HEK293 (cell line): ENCODE measurements around the gene CCER1.

Experiments used
- CTCF ChIA-PET: fragments of 350-600 bp; formaldehyde crosslinking; extraction: SDS; loops from one replicate; lab custom pipeline; 2021; ENCODE audit warnings: antibody characterized with exemption; lab: Yijun Ruan, JAX
- POLR2A ChIA-PET: fragments of 300-600 bp; formaldehyde crosslinking; extraction: SDS; loops from one replicate; lab custom pipeline; 2020; ENCODE audit warnings: antibody characterized with exemption, inconsistent platforms; lab: Yijun Ruan, JAX
- H3K27ac ChIP-seq: fragments of 200-500 bp; sonication (Bioruptor generic); 2 replicates; pipeline ENCODE4 v1.5.1; 2014; ENCODE audit warnings: low read depth, low read length, control low read depth, inconsistent platforms; ENCODE audit errors: extremely low read depth
- H3K36me3 ChIP-seq, 2 experiments: fragments of 200-500 bp in 1 of 2; sonication (Bioruptor generic) in 1 of 2; 1 replicate in 1 of 2; 2 replicates in 1 of 2; pipeline ENCODE4 v1.5.1; 2014 to 2017; ENCODE audit warnings: inconsistent platforms in 2 of 2, low read length in 2 of 2; ENCODE audit not compliant: control insufficient read depth in 2 of 2, insufficient read depth in 1 of 2
- H3K4me1 ChIP-seq: fragments of 200-500 bp; sonication (Bioruptor generic); 2 replicates; pipeline ENCODE4 v1.5.1; 2014; ENCODE audit warnings: mild to moderate bottlenecking, low read length, inconsistent platforms; ENCODE audit not compliant: control insufficient read depth, insufficient read depth
- H3K4me3 ChIP-seq: 2 replicates; pipeline ENCODE4 v1.5.1; 2011; ENCODE audit warnings: low read depth, mild to moderate bottlenecking, control low read depth, low read length, moderate library complexity
- H3K9me3 ChIP-seq: fragments of 200-500 bp; sonication (Bioruptor generic); 2 replicates; pipeline ENCODE4 v1.5.1; 2014; ENCODE audit warnings: low read depth, low read length, inconsistent platforms; ENCODE audit not compliant: control insufficient read depth, insufficient read depth
- BCL11B ChIP-seq: fragments of 450-650 bp; formaldehyde crosslinking; IDR thresholded peaks from 2 replicates; pipeline ENCODE4 v1.5.1; 2016; ENCODE audit warnings: low read depth, missing biosample characterization, missing genetic modification characterization
- EGR2 ChIP-seq: fragments of 450-650 bp; formaldehyde crosslinking; IDR thresholded peaks from 2 replicates; pipeline ENCODE4 v1.5.1; 2016; ENCODE audit warnings: low read depth, missing biosample characterization, missing genetic modification characterization
- GLI4 ChIP-seq: fragments of 450-650 bp; formaldehyde crosslinking; IDR thresholded peaks from 2 replicates; pipeline ENCODE4 v1.5.1; 2016; ENCODE audit warnings: missing biosample characterization, missing genetic modification characterization
- MEIS1 ChIP-seq: sonication (generic); formaldehyde crosslinking; IDR thresholded peaks from 2 replicates; pipeline ENCODE4 v1.8.1; 2022; ENCODE audit warnings: missing genetic modification reagents, mild to moderate bottlenecking, borderline replicate concordance
- ZBTB11 ChIP-seq: fragments of 450-650 bp; formaldehyde crosslinking; conservative IDR thresholded peaks from 2 replicates; pipeline ENCODE4 v1.5.1; 2016; ENCODE audit warnings: low read depth, missing biosample characterization, missing genetic modification characterization
- ZFP3 ChIP-seq: fragments of 450-650 bp; formaldehyde crosslinking; IDR thresholded peaks from 2 replicates; pipeline ENCODE4 v1.5.1; 2016; ENCODE audit warnings: low read depth, missing biosample characterization, missing genetic modification characterization
- ZNF19 ChIP-seq: fragments of 450-650 bp; formaldehyde crosslinking; IDR thresholded peaks from 2 replicates; pipeline ENCODE4; 2016; ENCODE audit warnings: missing biosample characterization, missing genetic modification characterization, low read depth
- ZNF211 ChIP-seq: fragments of 450-650 bp; formaldehyde crosslinking; IDR thresholded peaks from 2 replicates; pipeline ENCODE4 v1.5.1; 2016; ENCODE audit warnings: low read depth, missing biosample characterization, missing genetic modification characterization
- ZNF214 ChIP-seq: fragments of 450-650 bp; formaldehyde crosslinking; IDR thresholded peaks from 2 replicates; pipeline ENCODE4 v1.5.1; 2017; ENCODE audit warnings: missing biosample characterization, mild to moderate bottlenecking, missing genetic modification characterization, borderline replicate concordance
- ZNF266 ChIP-seq: fragments of 450-650 bp; formaldehyde crosslinking; IDR thresholded peaks from 2 replicates; pipeline ENCODE4 v1.5.1; 2016; ENCODE audit warnings: missing biosample characterization, missing genetic modification characterization, low read depth
- ZNF302 ChIP-seq: fragments of 450-650 bp; formaldehyde crosslinking; IDR thresholded peaks from 2 replicates; pipeline ENCODE4 v1.5.1; 2016; ENCODE audit warnings: missing biosample characterization, missing genetic modification characterization, low read depth
- ZNF426 ChIP-seq: fragments of 450-650 bp; formaldehyde crosslinking; IDR thresholded peaks from 2 replicates; pipeline ENCODE4 v1.5.1; 2017; ENCODE audit warnings: missing biosample characterization, missing genetic modification characterization, mild to moderate bottlenecking, inconsistent platforms, moderate library complexity
- ZNF548 ChIP-seq: fragments of 450-650 bp; formaldehyde crosslinking; IDR thresholded peaks from 2 replicates; pipeline ENCODE4 v1.5.1; 2016; ENCODE audit warnings: missing biosample characterization, missing genetic modification characterization
- ZNF549 ChIP-seq: fragments of 450-650 bp; IDR thresholded peaks from 2 replicates; pipeline ENCODE4 v1.5.1; 2018; ENCODE audit warnings: missing biosample characterization, missing genetic modification characterization, mild to moderate bottlenecking, inconsistent platforms, moderate library complexity
- ZNF558 ChIP-seq: fragments of 450-650 bp; formaldehyde crosslinking; IDR thresholded peaks from 2 replicates; pipeline ENCODE4 v1.5.1; 2016; ENCODE audit warnings: missing biosample characterization, missing genetic modification characterization
- ZNF571 ChIP-seq: fragments of 450-650 bp; formaldehyde crosslinking; IDR thresholded peaks from 2 replicates; pipeline ENCODE4 v1.5.0; 2017; ENCODE audit warnings: missing biosample characterization, missing genetic modification characterization
- ZNF610 ChIP-seq: fragments of 450-650 bp; formaldehyde crosslinking; IDR thresholded peaks from 2 replicates; pipeline ENCODE4 v1.5.1; 2016; ENCODE audit warnings: missing biosample characterization, missing genetic modification characterization, borderline replicate concordance
- ZNF624 ChIP-seq: fragments of 450-650 bp; formaldehyde crosslinking; IDR thresholded peaks from 2 replicates; pipeline ENCODE4 v1.5.1; 2017; ENCODE audit warnings: missing biosample characterization, missing genetic modification characterization
- ZNF776 ChIP-seq: fragments of 450-650 bp; formaldehyde crosslinking; IDR thresholded peaks from 2 replicates; pipeline ENCODE4 v1.5.0; 2017; ENCODE audit warnings: missing biosample characterization, missing genetic modification characterization, borderline replicate concordance
- ZNF830 ChIP-seq: fragments of 450-650 bp; IDR thresholded peaks from 2 replicates; pipeline ENCODE4 v1.5.0; 2018; ENCODE audit warnings: missing biosample characterization, missing genetic modification characterization, low read depth, mild to moderate bottlenecking, moderate library complexity
- TF ChIP-seq, protein P1 (sequence below): fragments of 450-650 bp; formaldehyde crosslinking; IDR thresholded peaks from 2 replicates; pipeline ENCODE4 v1.5.1; 2016; ENCODE audit warnings: missing biosample characterization, missing genetic modification characterization
- TF ChIP-seq, protein P2 (sequence below): fragments of 450-650 bp; formaldehyde crosslinking; IDR thresholded peaks from 2 replicates; pipeline ENCODE4 v1.5.1; 2016; ENCODE audit warnings: missing biosample characterization, missing genetic modification characterization, low read depth

CCER1 gene

GRCh38 chr12:90989686-90990111 lies 34.7 kb upstream of the CCER1 start:
- Histone ChIP-seq H3K9me3 (0 out of 2 replicates have a peak, but pooled peaks cover 2% of the 10 kb centered on the region), H3K27ac (no peak overlapping the region), H3K36me3 (no peaks in the 10 kb centered on the region), H3K4me3 (no peak overlapping the region), H3K4me1 (no peaks in the 10 kb centered on the region)
- CTCF ChIA-PET = interaction anchor here (0.8 kb wide), 1 partner anchor 12 kb away, joined by 4 read pairs; no protein-coding TSS in a partner anchor
- no peak for TF ChIP-seq ZNF558 (tag by site-specific recombination)
- no peak for TF ChIP-seq EGR2
- TF ChIP-seq, protein P1, sequence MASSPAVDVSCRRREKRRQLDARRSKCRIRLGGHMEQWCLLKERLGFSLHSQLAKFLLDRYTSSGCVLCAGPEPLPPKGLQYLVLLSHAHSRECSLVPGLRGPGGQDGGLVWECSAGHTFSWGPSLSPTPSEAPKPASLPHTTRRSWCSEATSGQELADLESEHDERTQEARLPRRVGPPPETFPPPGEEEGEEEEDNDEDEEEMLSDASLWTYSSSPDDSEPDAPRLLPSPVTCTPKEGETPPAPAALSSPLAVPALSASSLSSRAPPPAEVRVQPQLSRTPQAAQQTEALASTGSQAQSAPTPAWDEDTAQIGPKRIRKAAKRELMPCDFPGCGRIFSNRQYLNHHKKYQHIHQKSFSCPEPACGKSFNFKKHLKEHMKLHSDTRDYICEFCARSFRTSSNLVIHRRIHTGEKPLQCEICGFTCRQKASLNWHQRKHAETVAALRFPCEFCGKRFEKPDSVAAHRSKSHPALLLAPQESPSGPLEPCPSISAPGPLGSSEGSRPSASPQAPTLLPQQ (tag by site-specific recombination) = no peak
- no peak for TF ChIP-seq ZNF211 (tag by site-specific recombination)
- TF ChIP-seq ZNF19 = no peak
- no peak for TF ChIP-seq ZNF214 (tag by site-specific recombination)
- TF ChIP-seq ZNF302 (tag by site-specific recombination) = no peak
- no peak for TF ChIP-seq ZFP3 (tag by site-specific recombination)
- no peak for TF ChIP-seq ZNF830 (tag by site-specific recombination)
- no peak for TF ChIP-seq ZNF548
- TF ChIP-seq ZNF426 (tag by site-specific recombination) = no peak
- no peak for TF ChIP-seq GLI4
- no peak for TF ChIP-seq ZNF571 (tag by site-specific recombination)
- TF ChIP-seq MEIS1 = no peak
- TF ChIP-seq ZNF776 (tag by site-specific recombination) = no peak
- POLR2A ChIA-PET = no interaction called here

GRCh38 chr12:90987520-90987919 lies 32.5 kb upstream of the CCER1 start:
- Histone ChIP-seq H3K4me1 (no peaks in the 10 kb centered on the region), H3K27ac (no peak overlapping the region), H3K9me3 (0 out of 2 replicates have a peak, but pooled peaks cover 2% of the 10 kb centered on the region), H3K4me3 (no peak overlapping the region), H3K36me3 (no peaks in the 10 kb centered on the region)
- no peak for TF ChIP-seq ZBTB11 (tag by site-specific recombination)
- ChIA-PET CTCF (interaction anchor here (0.9 to 1.4 kb wide), 3 partner anchors 10 to 209 kb away, joined by 5 to 10 read pairs (median 7); no protein-coding TSS in a partner anchor), POLR2A (no interaction called here)

- 0 out of 2 replicates have a peak, but pooled peaks cover 2% of the 10 kb centered on the region for H3K9me3 ChIP-seq
- POLR2A ChIA-PET = no interaction called here
- CTCF ChIA-PET = interaction anchor here (0.6 to 1.4 kb wide), 4 partner anchors 9 to 210 kb away, joined by 3 to 10 read pairs (median 6); no protein-coding TSS in a partner anchor
- no peak for TF ChIP-seq ZNF610 (tag by site-specific recombination)
- TF ChIP-seq ZBTB11 (tag by site-specific recombination) = no peak
- no peak for TF ChIP-seq BCL11B
- TF ChIP-seq ZNF266 (tag by site-specific recombination) = no peak
- TF ChIP-seq ZNF624 (tag by site-specific recombination) = no peak
- no peak for TF ChIP-seq ZNF549 (tag by site-specific recombination)
- TF ChIP-seq, protein P2, sequence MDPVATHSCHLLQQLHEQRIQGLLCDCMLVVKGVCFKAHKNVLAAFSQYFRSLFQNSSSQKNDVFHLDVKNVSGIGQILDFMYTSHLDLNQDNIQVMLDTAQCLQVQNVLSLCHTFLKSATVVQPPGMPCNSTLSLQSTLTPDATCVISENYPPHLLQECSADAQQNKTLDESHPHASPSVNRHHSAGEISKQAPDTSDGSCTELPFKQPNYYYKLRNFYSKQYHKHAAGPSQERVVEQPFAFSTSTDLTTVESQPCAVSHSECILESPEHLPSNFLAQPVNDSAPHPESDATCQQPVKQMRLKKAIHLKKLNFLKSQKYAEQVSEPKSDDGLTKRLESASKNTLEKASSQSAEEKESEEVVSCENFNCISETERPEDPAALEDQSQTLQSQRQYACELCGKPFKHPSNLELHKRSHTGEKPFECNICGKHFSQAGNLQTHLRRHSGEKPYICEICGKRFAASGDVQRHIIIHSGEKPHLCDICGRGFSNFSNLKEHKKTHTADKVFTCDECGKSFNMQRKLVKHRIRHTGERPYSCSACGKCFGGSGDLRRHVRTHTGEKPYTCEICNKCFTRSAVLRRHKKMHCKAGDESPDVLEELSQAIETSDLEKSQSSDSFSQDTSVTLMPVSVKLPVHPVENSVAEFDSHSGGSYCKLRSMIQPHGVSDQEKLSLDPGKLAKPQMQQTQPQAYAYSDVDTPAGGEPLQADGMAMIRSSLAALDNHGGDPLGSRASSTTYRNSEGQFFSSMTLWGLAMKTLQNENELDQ = no peak
Measured at GRCh38 chr12:90987101-90987500, 32.1 kb upstream of the CCER1 start.

More at GRCh38 chr12:90987101-90987500, 32.1 kb upstream of the CCER1 start:
- Histone ChIP-seq H3K4me1 (no peaks in the 10 kb centered on the region), H3K36me3 (no peaks in the 10 kb centered on the region), H3K27ac (no peak overlapping the region), H3K4me3 (no peak overlapping the region)
